Erythroblast (primary cell): ENCODE measurements around the gene CARTPT.

Experiments
- GATA1 ChIP-seq: IDR thresholded peaks from 2 replicates; pipeline ENCODE4 v1.6.1; 2011; ENCODE audit warnings: low read depth, mild to moderate bottlenecking, control low read depth, low read length, moderate library complexity
- POLR2A ChIP-seq: IDR thresholded peaks from 2 replicates; pipeline ENCODE4 v1.6.1; 2011; ENCODE audit warnings: mild to moderate bottlenecking, low read length

- no peak for TF ChIP-seq POLR2A
- TF ChIP-seq GATA1 = no peak
Observed at GRCh38 chr5:71737931-71738539, 19.0 kb downstream of the CARTPT start.
